ENCODE data around the gene PLIN5. TPM values are rescaled to one million over a fixed set of nuclear protein-coding genes. Genes with fewer than 3 reads are reported as not detected.

PLIN5 gene
- total RNA-seq, 4 donors from 2014 or later = 1.8 to 16.4 (median 5.6) TPM

- Histone ChIP-seq H3K27ac (no peak overlapping the region), H3K9me3 (no peaks in the 10 kb centered on the region), H3K4me3 (no peak overlapping the region), H3K27me3 (peaks cover 41% of the 10 kb centered on the region), H3K4me1 (peaks cover 13% of the 10 kb centered on the region), H3K36me3 (no peaks in the 10 kb centered on the region)
- no peak for DNase-seq (ENCODE audit: low spot score in 2 of 2)
- WGBS = 52% methylated on average over 9 of the region's 22 CpGs
- TF ChIP-seq POLR2A (IDR thresholded peaks at IDR 0.05) (no peak), CTCF (IDR thresholded peaks at IDR 0.05) (no peak), POLR2AphosphoS5 (IDR thresholded peaks at IDR 0.05) (no peak), EP300 (IDR thresholded peaks at IDR 0.05) (no peak)
Observed at GRCh38 chr19:4571305-4571917, 36.4 kb upstream of the PLIN5 start.

- DNase-seq (ENCODE audit: low spot score in 2 of 2) = no peak
- H3K9me3 ChIP-seq = no peaks in the 10 kb centered on the region
- no peak overlapping the region for H3K27ac ChIP-seq
- 84% methylated on average over 5 of the region's 5 CpGs for WGBS
- peaks cover 41% of the 10 kb centered on the region for H3K27me3 ChIP-seq
- no peak overlapping the region for H3K4me3 ChIP-seq
- TF ChIP-seq EP300 (IDR thresholded peaks at IDR 0.05) (no peak), POLR2AphosphoS5 (IDR thresholded peaks at IDR 0.05) (no peak), POLR2A (IDR thresholded peaks at IDR 0.05) (no peak), CTCF (IDR thresholded peaks at IDR 0.05) (no peak)
- H3K36me3 ChIP-seq = no peaks in the 10 kb centered on the region
- H3K4me1 ChIP-seq = peaks cover 13% of the 10 kb centered on the region
Observed at GRCh38 chr19:4570916-4571304, 35.9 kb upstream of the PLIN5 start.

GRCh38 chr19:4570402-4570801 lies 35.4 kb upstream of the PLIN5 start:
- H3K9me3 ChIP-seq = no peaks in the 10 kb centered on the region
- TF ChIP-seq CTCF (IDR thresholded peaks at IDR 0.05) (no peak), POLR2A (IDR thresholded peaks at IDR 0.05) (no peak), EP300 (IDR thresholded peaks at IDR 0.05) (no peak), POLR2AphosphoS5 (IDR thresholded peaks at IDR 0.05) (no peak)
- H3K27ac ChIP-seq = no peak overlapping the region
- peaks cover 12% of the 10 kb centered on the region for H3K4me1 ChIP-seq
- DNase-seq (ENCODE audit: low spot score in 2 of 2) = no peak
- peaks cover 37% of the 10 kb centered on the region for H3K27me3 ChIP-seq
- no peak overlapping the region for H3K4me3 ChIP-seq
- H3K36me3 ChIP-seq = no peaks in the 10 kb centered on the region
- WGBS = 83% methylated on average over 11 of the region's 11 CpGs

GRCh38 chr19:4568886-4569285 lies 33.9 kb upstream of the PLIN5 start:
- 68% methylated on average over 7 of the region's 7 CpGs for WGBS
- Histone ChIP-seq H3K27me3 (peaks cover 22% of the 10 kb centered on the region), H3K4me1 (no peaks in the 10 kb centered on the region), H3K27ac (no peak overlapping the region), H3K36me3 (no peaks in the 10 kb centered on the region), H3K9me3 (no peaks in the 10 kb centered on the region), H3K4me3 (no peak overlapping the region)
- no peak for DNase-seq (ENCODE audit: low spot score in 2 of 2)
- TF ChIP-seq POLR2AphosphoS5 (IDR thresholded peaks at IDR 0.05) (no peak), EP300 (IDR thresholded peaks at IDR 0.05) (no peak), POLR2A (IDR thresholded peaks at IDR 0.05) (no peak), CTCF (IDR thresholded peaks at IDR 0.05) (no peak)

- no peaks in the 10 kb centered on the region for H3K4me1 ChIP-seq
- no peak for TF ChIP-seq EP300 (IDR thresholded peaks at IDR 0.05)
- peak; percentile 34 to 65 for TF ChIP-seq CTCF (IDR thresholded peaks at IDR 0.05)
- no peaks in the 10 kb centered on the region for H3K9me3 ChIP-seq
- peak in 1 of 2 donors; percentile 74 for DNase-seq (ENCODE audit: low spot score in 2 of 2)
- H3K4me3 ChIP-seq = no peak overlapping the region
- 47% methylated on average over 14 of the region's 14 CpGs for WGBS
- peaks cover 17% of the 10 kb centered on the region for H3K27me3 ChIP-seq
- no peak overlapping the region for H3K27ac ChIP-seq
- H3K36me3 ChIP-seq = no peaks in the 10 kb centered on the region
Observed at GRCh38 chr19:4567584-4568071, 32.6 kb upstream of the PLIN5 start.
